Measurements from ENCODE around the gene ADAM15.

Gene ADAM15

GRCh38 chr1:155029513-155030242 is 21.4 kb upstream of the ADAM15 start:
- DNase-seq (ENCODE audit: low read depth in 1 of 2, low spot score in 1 of 2), result no peak

- DNase-seq (ENCODE audit: low read depth in 1 of 2, low spot score in 1 of 2), result no peak
Measured at GRCh38 chr1:155030243-155030795, 20.8 kb upstream of the ADAM15 start.

GRCh38 chr1:155030899-155031298 is 20.2 kb upstream of the ADAM15 start:
- DNase-seq (ENCODE audit: low read depth in 1 of 2, low spot score in 1 of 2), result no peak

GRCh38 chr1:155032886-155033285 is 18.2 kb upstream of the ADAM15 start:
- no peak for DNase-seq (ENCODE audit: low read depth in 1 of 2, low spot score in 1 of 2)

- DNase-seq (ENCODE audit: low read depth in 1 of 2, low spot score in 1 of 2), result no peak
Measured at GRCh38 chr1:155033524-155033923, 17.6 kb upstream of the ADAM15 start, which contains the start of the genes DCST1 and DCST2. Gene DCST1, plus strand, starts transcription at chr1:155033824. Its CDS starts 213 bp downstream, at chr1:155034037. Gene DCST2, minus strand, starts transcription at chr1:155033781. Its CDS starts 80 bp downstream, at chr1:155033701.

- DNase-seq (ENCODE audit: low read depth in 1 of 2, low spot score in 1 of 2), result no peak
Measured at GRCh38 chr1:155034318-155035208, 16.6 kb upstream of the ADAM15 start.

- DNase-seq (ENCODE audit: low read depth in 1 of 2, low spot score in 1 of 2), result no peak
Measured at GRCh38 chr1:155035936-155036335, 15.2 kb upstream of the ADAM15 start.

- no peak for DNase-seq (ENCODE audit: low read depth in 1 of 2, low spot score in 1 of 2)
Measured at GRCh38 chr1:155037043-155037442, 14.1 kb upstream of the ADAM15 start.

- no peak for DNase-seq (ENCODE audit: low read depth in 1 of 2, low spot score in 1 of 2)
Measured at GRCh38 chr1:155037851-155038441, 13.2 kb upstream of the ADAM15 start.

GRCh38 chr1:155038602-155039307 is 12.4 kb upstream of the ADAM15 start:
- DNase-seq (ENCODE audit: low read depth in 1 of 2, low spot score in 1 of 2), result no peak

GRCh38 chr1:155039308-155039669 is 11.8 kb upstream of the ADAM15 start:
- DNase-seq (ENCODE audit: low read depth in 1 of 2, low spot score in 1 of 2), result no peak

GRCh38 chr1:155040358-155041093 is 10.6 kb upstream of the ADAM15 start:
- DNase-seq (ENCODE audit: low read depth in 1 of 2, low spot score in 1 of 2), result no peak

- DNase-seq (ENCODE audit: low read depth in 1 of 2, low spot score in 1 of 2), result no peak
Measured at GRCh38 chr1:155042789-155043188, 8.3 kb upstream of the ADAM15 start.

GRCh38 chr1:155043301-155043702 is 7.8 kb upstream of the ADAM15 start:
- no peak for DNase-seq (ENCODE audit: low read depth in 1 of 2, low spot score in 1 of 2)

GRCh38 chr1:155043793-155044192 is 7.3 kb upstream of the ADAM15 start:
- DNase-seq (ENCODE audit: low read depth in 1 of 2, low spot score in 1 of 2), result no peak

- DNase-seq (ENCODE audit: low read depth in 1 of 2, low spot score in 1 of 2), result no peak
Measured at GRCh38 chr1:155044365-155044764, 6.8 kb upstream of the ADAM15 start.

- DNase-seq (ENCODE audit: low read depth in 1 of 2, low spot score in 1 of 2), result peak in 1 of 2 donors; percentile 12
Measured at GRCh38 chr1:155044812-155045657, 6.1 kb upstream of the ADAM15 start.

GRCh38 chr1:155048449-155049334 is 2.4 kb upstream of the ADAM15 start:
- DNase-seq (ENCODE audit: low read depth in 1 of 2, low spot score in 1 of 2), result no peak
